GM23338 (cell line): ENCODE results near the gene MAPK7. TPM values are rescaled to one million over a fixed set of nuclear protein-coding genes. Genes with fewer than 3 reads are reported as not detected.

Source experiments
- CTCF ChIP-seq, 2 experiments: fragments of 200-600 bp in 1 of 2; sonication (generic) in 1 of 2; conservative IDR thresholded peaks; 2 replicates each; pipeline versions ENCODE4 v1.5.1 to v1.6.1; 2016 to 2017; ENCODE audit warnings: antibody characterized with exemption in 2 of 2, low read depth in 2 of 2, mild to moderate bottlenecking in 2 of 2, moderate library complexity in 1 of 2
- ETS1 ChIP-seq: IDR thresholded peaks from 2 replicates; pipeline ENCODE4 v1.6.1; 2016; ENCODE audit warnings: antibody characterized with exemption
- EZH2 ChIP-seq: fragments of 200-600 bp; sonication (generic); IDR thresholded peaks from one replicate; pipeline ENCODE4 v1.8.0; 2017; ENCODE audit warnings: antibody characterized with exemption, mild to moderate bottlenecking, low read depth; ENCODE audit not compliant: unreplicated experiment
- EZH2phosphoT487 ChIP-seq: fragments of 200-600 bp; sonication (generic); IDR thresholded peaks from one replicate; pipeline ENCODE4 v1.8.1; 2018; ENCODE audit warnings: antibody characterized with exemption; ENCODE audit not compliant: unreplicated experiment
- NANOG ChIP-seq: IDR thresholded peaks from 2 replicates; pipeline ENCODE4 v1.6.1; 2016; ENCODE audit warnings: antibody characterized with exemption, borderline replicate concordance
- POLR2AphosphoS5 ChIP-seq: IDR thresholded peaks from 2 replicates; pipeline ENCODE4 v1.6.1; 2016; ENCODE audit warnings: antibody characterized with exemption, low read depth
- ZNF114 ChIP-seq: fragments of 250-450 bp; sonication (Bioruptor Pico); IDR thresholded peaks from 2 replicates; pipeline ENCODE4 v1.5.0; 2020; ENCODE audit warnings: mild to moderate bottlenecking, moderate library complexity
- polyA plus RNA-seq: library from polyadenylated mRNA; unstranded; fragments of >200 nt; fragmentation: Nextera tagmentation; extraction: Ambion mirVana; gene quantifications from 2 replicates; pipeline ENCODE4 v1.2.1, GENCODE V29; 2016
- total RNA-seq: library from RNA; depleted of rRNA; stranded (reverse); fragments of >200 nt; shearing (Covaris generic); gene quantifications from 2 replicates; pipeline ENCODE4 v1.2.3, GENCODE V29; 2014
- TF ChIP-seq, protein P1 (sequence below): fragments of 250-450 bp; sonication (Bioruptor Pico); IDR thresholded peaks from 2 replicates; pipeline ENCODE4 v1.5.0; 2020; ENCODE audit warnings: mild to moderate bottlenecking, moderate library complexity

The MAPK7 gene
- total and polyA plus RNA-seq, 2 experiments from 2014 or later = 15.5 to 53.1 TPM

GRCh38 chr17:19409509-19409908, 31.2 kb downstream of the MAPK7 start (continued):
- TF ChIP-seq, protein P1, sequence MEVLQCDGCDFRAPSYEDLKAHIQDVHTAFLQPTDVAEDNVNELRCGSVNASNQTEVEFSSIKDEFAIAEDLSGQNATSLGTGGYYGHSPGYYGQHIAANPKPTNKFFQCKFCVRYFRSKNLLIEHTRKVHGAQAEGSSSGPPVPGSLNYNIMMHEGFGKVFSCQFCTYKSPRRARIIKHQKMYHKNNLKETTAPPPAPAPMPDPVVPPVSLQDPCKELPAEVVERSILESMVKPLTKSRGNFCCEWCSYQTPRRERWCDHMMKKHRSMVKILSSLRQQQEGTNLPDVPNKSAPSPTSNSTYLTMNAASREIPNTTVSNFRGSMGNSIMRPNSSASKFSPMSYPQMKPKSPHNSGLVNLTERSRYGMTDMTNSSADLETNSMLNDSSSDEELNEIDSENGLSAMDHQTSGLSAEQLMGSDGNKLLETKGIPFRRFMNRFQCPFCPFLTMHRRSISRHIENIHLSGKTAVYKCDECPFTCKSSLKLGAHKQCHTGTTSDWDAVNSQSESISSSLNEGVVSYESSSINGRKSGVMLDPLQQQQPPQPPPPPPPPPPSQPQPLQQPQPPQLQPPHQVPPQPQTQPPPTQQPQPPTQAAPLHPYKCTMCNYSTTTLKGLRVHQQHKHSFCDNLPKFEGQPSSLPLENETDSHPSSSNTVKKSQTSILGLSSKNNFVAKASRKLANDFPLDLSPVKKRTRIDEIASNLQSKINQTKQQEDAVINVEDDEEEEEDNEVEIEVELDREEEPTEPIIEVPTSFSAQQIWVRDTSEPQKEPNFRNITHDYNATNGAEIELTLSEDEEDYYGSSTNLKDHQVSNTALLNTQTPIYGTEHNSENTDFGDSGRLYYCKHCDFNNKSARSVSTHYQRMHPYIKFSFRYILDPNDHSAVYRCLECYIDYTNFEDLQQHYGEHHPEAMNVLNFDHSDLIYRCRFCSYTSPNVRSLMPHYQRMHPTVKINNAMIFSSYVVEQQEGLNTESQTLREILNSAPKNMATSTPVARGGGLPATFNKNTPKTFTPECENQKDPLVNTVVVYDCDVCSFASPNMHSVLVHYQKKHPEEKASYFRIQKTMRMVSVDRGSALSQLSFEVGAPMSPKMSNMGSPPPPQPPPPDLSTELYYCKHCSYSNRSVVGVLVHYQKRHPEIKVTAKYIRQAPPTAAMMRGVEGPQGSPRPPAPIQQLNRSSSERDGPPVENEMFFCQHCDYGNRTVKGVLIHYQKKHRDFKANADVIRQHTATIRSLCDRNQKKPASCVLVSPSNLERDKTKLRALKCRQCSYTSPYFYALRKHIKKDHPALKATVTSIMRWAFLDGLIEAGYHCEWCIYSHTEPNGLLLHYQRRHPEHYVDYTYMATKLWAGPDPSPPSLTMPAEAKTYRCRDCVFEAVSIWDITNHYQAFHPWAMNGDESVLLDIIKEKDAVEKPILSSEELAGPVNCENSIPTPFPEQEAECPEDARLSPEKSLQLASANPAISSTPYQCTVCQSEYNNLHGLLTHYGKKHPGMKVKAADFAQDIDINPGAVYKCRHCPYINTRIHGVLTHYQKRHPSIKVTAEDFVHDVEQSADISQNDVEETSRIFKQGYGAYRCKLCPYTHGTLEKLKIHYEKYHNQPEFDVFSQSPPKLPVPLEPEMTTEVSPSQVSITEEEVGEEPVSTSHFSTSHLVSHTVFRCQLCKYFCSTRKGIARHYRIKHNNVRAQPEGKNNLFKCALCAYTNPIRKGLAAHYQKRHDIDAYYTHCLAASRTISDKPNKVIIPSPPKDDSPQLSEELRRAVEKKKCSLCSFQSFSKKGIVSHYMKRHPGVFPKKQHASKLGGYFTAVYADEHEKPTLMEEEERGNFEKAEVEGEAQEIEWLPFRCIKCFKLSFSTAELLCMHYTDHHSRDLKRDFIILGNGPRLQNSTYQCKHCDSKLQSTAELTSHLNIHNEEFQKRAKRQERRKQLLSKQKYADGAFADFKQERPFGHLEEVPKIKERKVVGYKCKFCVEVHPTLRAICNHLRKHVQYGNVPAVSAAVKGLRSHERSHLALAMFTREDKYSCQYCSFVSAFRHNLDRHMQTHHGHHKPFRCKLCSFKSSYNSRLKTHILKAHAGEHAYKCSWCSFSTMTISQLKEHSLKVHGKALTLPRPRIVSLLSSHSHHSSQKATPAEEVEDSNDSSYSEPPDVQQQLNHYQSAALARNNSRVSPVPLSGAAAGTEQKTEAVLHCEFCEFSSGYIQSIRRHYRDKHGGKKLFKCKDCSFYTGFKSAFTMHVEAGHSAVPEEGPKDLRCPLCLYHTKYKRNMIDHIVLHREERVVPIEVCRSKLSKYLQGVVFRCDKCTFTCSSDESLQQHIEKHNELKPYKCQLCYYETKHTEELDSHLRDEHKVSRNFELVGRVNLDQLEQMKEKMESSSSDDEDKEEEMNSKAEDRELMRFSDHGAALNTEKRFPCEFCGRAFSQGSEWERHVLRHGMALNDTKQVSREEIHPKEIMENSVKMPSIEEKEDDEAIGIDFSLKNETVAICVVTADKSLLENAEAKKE (CRISPR knock-in tag) = no peak
- TF ChIP-seq CTCF (conservative IDR thresholded peaks at IDR 0.05; ENCODE audit: low read depth in 2 of 2) (no peak), ETS1 (no peak), POLR2AphosphoS5 (no peak), EZH2 (no peak), ZNF114 (CRISPR knock-in tag) (no peak), NANOG (no peak), EZH2phosphoT487 (no peak)
